Psoas muscle (tissue), 8 donors: ENCODE data around the gene AKAP6. TPM values are rescaled to one million over a fixed set of nuclear protein-coding genes. Genes with fewer than 3 reads are reported as not detected.
"Not testable (repeated sequence)": the region's sequence is repeated elsewhere in the genome, so short reads cannot be mapped to it uniquely, and the experiment has no call there.

Experiments used
- ATAC-seq, 4 donors: fragments of 200-7000 bp; cut with Tn5 transposase; one replicate each; pipeline ENCODE4 v1.9.1; 2020; ENCODE audit warnings: moderate library complexity in 3 of 4, mild to moderate bottlenecking in 2 of 4
- DNase-seq, 2 donors: peaks; one replicate each; pipeline ENCODE4 v3.0.0-alpha.2; 2020
- H3K27ac ChIP-seq: fragments of 200-600 bp; one replicate; pipeline ENCODE4 v1.8.0; 2022
- H3K27me3 ChIP-seq, 3 donors: fragments of 200-600 bp in 1 of 3; one replicate each; pipeline versions ENCODE4 v1.6.1 to v1.8.0; 2013 to 2022; ENCODE audit warnings: low read length in 2 of 3, mild to moderate bottlenecking in 2 of 3, moderate library complexity in 1 of 3; ENCODE audit not compliant: insufficient read depth in 3 of 3
- H3K36me3 ChIP-seq, 2 donors: fragments of 200-600 bp in 1 of 2; one replicate each; pipeline versions ENCODE4 v1.6.1 to v1.8.0; 2013 to 2022; ENCODE audit warnings: low read depth in 1 of 2, mild to moderate bottlenecking in 1 of 2, moderate library complexity in 1 of 2; ENCODE audit not compliant: insufficient read depth in 1 of 2
- H3K4me1 ChIP-seq: fragments of 200-600 bp; one replicate; pipeline ENCODE4 v1.8.0; 2022
- H3K4me3 ChIP-seq: fragments of 200-600 bp; one replicate; pipeline ENCODE4 v1.8.0; 2022; ENCODE audit warnings: mild to moderate bottlenecking
- H3K9me3 ChIP-seq: fragments of 200-600 bp; one replicate; pipeline ENCODE4 v1.8.0; 2022
- WGBS, 3 donors: extraction: QIAGEN DNeasy Blood & Tissue Kit; methylation state at CpG; one replicate each; pipeline versions ENCODE4 v1.1.6 to v1.1.7; 2013; 5-methylcytosine and 5-hydroxymethylcytosine counted together
- intact Hi-C, 2 donors: fragments of 100-400 bp; cut with DNase I; formaldehyde crosslinking; loops; one replicate each; pipeline versions ENCODE4 v1.11.0 to v1.14.2; 2022
- polyA plus RNA-seq, 3 donors: library from polyadenylated mRNA; stranded (reverse); fragments of 200-250 nt; gene quantifications; one replicate each; pipeline ENCODE4 v1.2.3, GENCODE V29; 2013
- total RNA-seq, 4 donors: library from RNA; stranded (reverse); fragmentation: NEBNext Ultra II Directional in 2 of 4; extraction: Animal tissue kit (Norgen Biotek cat#: 25700) in 2 of 4; gene quantifications; one replicate each; pipeline versions ENCODE4 v1.2.1 to v1.2.4, GENCODE V29; 2021 to 2023
- TF ChIP-seq, protein P1 (sequence below): fragments of 200-600 bp; IDR thresholded peaks from one replicate; pipeline ENCODE4 v1.8.0; 2022; ENCODE audit warnings: antibody characterized with exemption
- donor health status: healthy with polysubstance abuse.
- donor health status: DM: no; HTN: no; CAD: no; lungs with moderate emphysema.
- donor health status: Bipolar disorder and iron deficiency.
- donor health status: healthy.
- donor health status: DM: yes; HTN: yes; CAD: no.
- donor health status: DM: no; HTN: no; CAD: no.
- donor health status: DM: no; HTN: no; CAD: no.
- donor health status: DM: yes; HTN: yes; CAD: no.

AKAP6 gene
- total and polyA plus RNA-seq, 7 donors: 9.1 to 173 (median 113) TPM

GRCh38 chr14:32574269-32574668, 245.2 kb downstream of the AKAP6 start:
- Histone ChIP-seq H3K27ac (no peak overlapping the region), H3K36me3 (no peaks in the 10 kb centered on the region), H3K9me3 (no peaks in the 10 kb centered on the region), H3K4me3 (no peak overlapping the region), H3K4me1 (peaks cover 6% of the 10 kb centered on the region), H3K27me3 (no peaks in the 10 kb centered on the region)
- TF ChIP-seq, protein P1, sequence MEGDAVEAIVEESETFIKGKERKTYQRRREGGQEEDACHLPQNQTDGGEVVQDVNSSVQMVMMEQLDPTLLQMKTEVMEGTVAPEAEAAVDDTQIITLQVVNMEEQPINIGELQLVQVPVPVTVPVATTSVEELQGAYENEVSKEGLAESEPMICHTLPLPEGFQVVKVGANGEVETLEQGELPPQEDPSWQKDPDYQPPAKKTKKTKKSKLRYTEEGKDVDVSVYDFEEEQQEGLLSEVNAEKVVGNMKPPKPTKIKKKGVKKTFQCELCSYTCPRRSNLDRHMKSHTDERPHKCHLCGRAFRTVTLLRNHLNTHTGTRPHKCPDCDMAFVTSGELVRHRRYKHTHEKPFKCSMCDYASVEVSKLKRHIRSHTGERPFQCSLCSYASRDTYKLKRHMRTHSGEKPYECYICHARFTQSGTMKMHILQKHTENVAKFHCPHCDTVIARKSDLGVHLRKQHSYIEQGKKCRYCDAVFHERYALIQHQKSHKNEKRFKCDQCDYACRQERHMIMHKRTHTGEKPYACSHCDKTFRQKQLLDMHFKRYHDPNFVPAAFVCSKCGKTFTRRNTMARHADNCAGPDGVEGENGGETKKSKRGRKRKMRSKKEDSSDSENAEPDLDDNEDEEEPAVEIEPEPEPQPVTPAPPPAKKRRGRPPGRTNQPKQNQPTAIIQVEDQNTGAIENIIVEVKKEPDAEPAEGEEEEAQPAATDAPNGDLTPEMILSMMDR: no peak
- DNase-seq: no peak
- intact Hi-C loops: loop anchor here (10.0 kb wide), 3 partner anchors 131 to 1221 kb away; no protein-coding TSS in a partner anchor
- ATAC-seq: peak; percentile 22 to 65 (median 42)
- WGBS, 3 donors: 53 to 72% (median 57%) methylated on average over 2 of the region's 2 CpGs

DNA sequence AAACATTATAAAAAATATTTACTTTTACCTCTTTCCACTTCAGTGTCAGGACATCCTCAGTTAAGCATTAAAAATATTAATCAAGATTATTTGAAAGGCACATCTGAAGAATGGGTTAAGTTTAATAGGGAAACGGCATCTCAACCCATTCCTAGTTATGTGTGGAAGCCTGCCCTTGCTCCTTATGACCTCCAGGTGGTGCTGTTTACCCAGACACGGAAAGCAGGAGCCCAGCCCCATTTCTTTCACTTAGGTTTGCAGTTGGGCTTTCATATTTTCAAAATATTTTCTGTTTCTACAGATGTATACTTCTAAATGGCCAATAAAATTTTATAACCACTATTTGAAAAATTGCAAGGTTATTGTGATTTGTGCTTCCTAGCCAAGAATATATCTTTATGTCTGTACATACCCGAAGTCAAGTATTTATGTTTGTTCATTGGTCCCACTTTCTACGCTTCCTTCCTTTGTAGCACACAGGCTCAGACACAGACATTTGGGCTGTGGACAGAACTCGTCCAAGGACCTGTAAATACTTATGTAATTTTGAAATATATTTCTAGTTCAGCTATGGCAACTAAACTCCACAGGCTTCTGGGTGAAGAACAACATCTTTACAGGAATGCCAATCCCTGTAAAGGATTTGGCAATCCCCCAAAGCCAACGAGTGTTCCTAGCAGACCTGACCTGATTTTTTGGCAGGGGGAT, 247.1 kb downstream of the AKAP6 start:
- H3K4me1 ChIP-seq: peaks cover 6% of the 10 kb centered on the region
- H3K27me3 ChIP-seq: no peaks in the 10 kb centered on the region
- ATAC-seq: peak; percentile 62 to 85 (median 78)
- intact Hi-C loops: loop anchor here (5.0 to 10.0 kb wide), 4 partner anchors 129 to 1219 kb away; no protein-coding TSS in a partner anchor
- H3K27ac ChIP-seq: no peak overlapping the region
- no peak for DNase-seq
- WGBS, 3 donors: 23 to 30% (median 25%) methylated on average over 6 of the region's 6 CpGs
- H3K4me3 ChIP-seq: no peak overlapping the region
- H3K36me3 ChIP-seq: no peaks in the 10 kb centered on the region
- TF ChIP-seq, protein P1: peak; percentile 95
- no peaks in the 10 kb centered on the region for H3K9me3 ChIP-seq

- ATAC-seq (no peak), DNase-seq (no peak)
- H3K4me1 ChIP-seq: peaks cover 6% of the 10 kb centered on the region
- no peak overlapping the region for H3K4me3 ChIP-seq
- H3K27ac ChIP-seq: no peak overlapping the region
- intact Hi-C loops: loop anchor here (5.0 to 10.0 kb wide), 4 partner anchors 128 to 1218 kb away; no protein-coding TSS in a partner anchor
- no peaks in the 10 kb centered on the region for H3K36me3 ChIP-seq
- 77 to 91% (median 82%) methylated on average over 2 of the region's 2 CpGs for WGBS, 3 donors
- no peaks in the 10 kb centered on the region for H3K27me3 ChIP-seq
- TF ChIP-seq, protein P1: no peak
- H3K9me3 ChIP-seq: no peaks in the 10 kb centered on the region
Observed at GRCh38 chr14:32576977-32577376, 247.9 kb downstream of the AKAP6 start.

DNA sequence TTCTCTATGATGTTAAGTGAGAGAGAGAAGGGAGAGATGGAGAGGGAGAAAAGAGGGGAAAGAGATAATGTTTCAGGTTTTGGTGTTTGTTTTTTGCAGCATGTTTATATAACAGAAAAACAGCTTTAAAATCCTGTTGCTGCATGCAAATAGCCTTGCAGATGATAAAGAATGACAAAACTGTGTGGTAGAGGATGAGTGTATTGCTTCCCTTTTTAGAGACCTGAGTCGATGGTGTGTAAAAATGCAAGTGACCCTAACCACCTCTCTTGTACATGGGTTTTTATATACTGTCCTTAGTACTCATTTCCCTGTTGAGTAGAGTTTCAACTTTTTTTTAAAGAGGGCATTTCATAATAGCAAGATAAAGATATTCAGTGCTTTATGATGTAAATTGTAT, 249.1 kb downstream of the AKAP6 start:
- Histone ChIP-seq H3K27ac (no peak overlapping the region), H3K4me1 (peaks cover 6% of the 10 kb centered on the region), H3K4me3 (no peak overlapping the region), H3K27me3 (no peaks in the 10 kb centered on the region), H3K36me3 (no peaks in the 10 kb centered on the region), H3K9me3 (no peaks in the 10 kb centered on the region)
- no peak for ATAC-seq
- TF ChIP-seq, protein P1: no peak
- intact Hi-C loops: loop anchor here (5.0 to 10.0 kb wide), 4 partner anchors 127 to 1217 kb away; no protein-coding TSS in a partner anchor
- 59 to 72% (median 71%) methylated on average over 1 of the region's 1 CpG for WGBS, 3 donors
- DNase-seq: no peak

DNA sequence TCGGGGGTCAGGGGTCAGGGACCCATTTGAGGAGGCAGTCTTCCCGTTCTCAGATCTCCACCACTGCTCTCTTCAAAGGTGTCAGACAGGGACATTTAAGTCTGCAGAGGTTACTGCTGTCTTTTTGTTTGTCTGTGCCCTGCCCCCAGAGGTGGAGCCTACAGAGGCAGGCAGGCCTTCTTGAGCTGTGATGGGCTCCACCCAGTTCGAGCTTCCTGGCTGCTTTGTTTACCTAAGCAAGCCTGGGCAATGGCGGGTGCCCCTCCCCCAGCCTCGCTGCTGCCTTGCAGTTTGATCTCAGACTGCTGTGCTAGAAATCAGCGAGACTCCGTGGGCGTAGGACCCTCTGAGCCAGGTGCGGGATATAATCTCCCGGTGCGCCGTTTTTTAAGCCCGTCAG, 254.3 kb downstream of the AKAP6 start:
- DNase-seq, H3K4me1 ChIP-seq, H3K9me3 ChIP-seq, H3K4me3 ChIP-seq, ATAC-seq, intact Hi-C loops, H3K27me3 ChIP-seq, H3K36me3 ChIP-seq, H3K27ac ChIP-seq: not testable (repeated sequence)
- WGBS, 3 donors: 92% methylated on average over 11 to 12 of the region's 13 CpGs
